Activated CD8-positive, alpha-beta memory T cell treated with anti-CD3 and anti-CD28 coated beads for 1 hour (primary cell): ENCODE measurements around the gene EGF.
"Not testable (repeated sequence)": the region's sequence is repeated elsewhere in the genome, so short reads cannot be mapped to it uniquely, and the experiment has no call there.

Experiments
- DNase-seq, 2 donors: peaks; one replicate each; pipeline ENCODE4 v3.0.0-alpha.2; 2020; ENCODE audit warnings: low read depth in 1 of 2; ENCODE audit errors: extremely low read depth in 1 of 2

EGF gene

DNA sequence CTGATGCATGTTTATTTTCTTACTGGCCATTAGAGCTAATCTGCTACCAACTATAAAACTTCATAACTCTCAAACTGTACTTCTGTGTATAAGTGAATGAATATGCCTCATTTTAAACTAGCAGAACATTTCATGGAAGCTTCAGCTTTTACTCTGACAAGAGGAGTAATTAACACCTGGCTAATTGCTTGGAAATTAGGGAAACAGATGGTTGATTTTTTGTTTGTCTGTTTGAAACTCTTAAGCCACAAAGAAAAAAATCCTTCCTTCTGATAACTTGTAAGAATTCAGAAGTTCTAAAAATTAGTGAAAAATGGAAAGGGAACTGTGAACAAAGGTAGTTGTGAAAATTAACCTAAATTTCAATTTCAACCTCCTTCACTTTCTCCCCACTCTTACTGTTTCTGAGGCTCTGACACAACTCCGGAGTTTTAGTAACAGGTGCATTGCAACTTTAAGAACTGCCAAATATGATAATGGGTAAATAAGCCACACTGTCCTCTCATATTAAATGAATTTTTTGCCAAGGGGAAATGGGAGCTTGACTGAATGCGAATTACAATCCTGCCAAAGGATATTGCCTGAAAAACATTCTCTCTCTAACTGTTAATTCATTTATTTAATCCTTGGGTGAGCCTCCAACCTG lies 1.0 kb downstream of the EGF start:
- no peak for DNase-seq

DNA sequence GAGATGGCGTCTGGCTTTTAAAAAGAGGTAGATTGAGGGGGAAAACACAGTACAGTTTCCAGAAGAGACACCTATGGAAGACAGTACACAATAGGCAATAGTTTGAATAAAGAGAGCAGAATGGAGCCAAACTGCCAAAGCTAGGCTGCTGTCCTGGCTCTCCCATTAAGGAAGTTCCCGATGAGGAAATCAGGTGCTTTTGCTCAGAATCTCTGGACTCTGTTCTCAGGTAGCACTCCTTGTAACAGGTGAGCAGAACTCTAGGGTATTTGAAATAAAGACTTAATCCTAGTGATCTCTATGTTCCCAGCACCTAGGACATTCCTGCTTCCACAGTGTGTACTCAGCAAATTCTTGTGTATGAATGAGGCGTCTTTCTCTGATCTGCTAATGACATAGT lies 1.6 kb downstream of the EGF start:
- DNase-seq = no peak

DNA sequence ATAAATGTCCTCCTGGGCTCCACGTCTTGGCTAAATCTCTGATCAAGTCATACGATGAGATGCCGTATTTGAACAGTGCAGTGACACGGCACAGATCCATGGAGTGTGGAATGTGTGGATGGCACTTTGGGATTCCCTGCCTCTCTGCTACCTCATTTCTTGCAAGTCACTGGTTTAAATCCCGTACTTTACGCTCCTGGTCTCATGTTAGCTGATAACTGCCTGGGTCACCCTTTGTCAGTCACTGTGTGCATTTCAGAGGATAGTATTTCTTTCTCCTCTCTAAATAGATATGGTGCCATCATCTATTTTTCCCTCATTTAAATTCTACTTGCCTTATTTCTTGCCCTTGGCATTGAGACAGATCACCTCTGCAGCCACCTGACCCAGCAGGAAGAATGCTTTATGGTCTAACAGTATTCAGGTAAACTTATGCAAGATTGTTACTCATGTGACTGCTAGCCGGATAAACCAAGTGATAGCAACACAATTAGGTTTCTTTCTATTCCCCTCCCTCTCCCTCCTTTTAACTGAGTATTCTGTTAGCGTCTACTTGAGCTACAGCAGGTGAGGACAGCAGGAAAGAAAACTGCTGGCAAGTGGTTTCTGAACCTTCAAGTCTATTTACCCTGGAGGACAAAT lies 2.8 kb downstream of the EGF start:
- DNase-seq = no peak

DNA sequence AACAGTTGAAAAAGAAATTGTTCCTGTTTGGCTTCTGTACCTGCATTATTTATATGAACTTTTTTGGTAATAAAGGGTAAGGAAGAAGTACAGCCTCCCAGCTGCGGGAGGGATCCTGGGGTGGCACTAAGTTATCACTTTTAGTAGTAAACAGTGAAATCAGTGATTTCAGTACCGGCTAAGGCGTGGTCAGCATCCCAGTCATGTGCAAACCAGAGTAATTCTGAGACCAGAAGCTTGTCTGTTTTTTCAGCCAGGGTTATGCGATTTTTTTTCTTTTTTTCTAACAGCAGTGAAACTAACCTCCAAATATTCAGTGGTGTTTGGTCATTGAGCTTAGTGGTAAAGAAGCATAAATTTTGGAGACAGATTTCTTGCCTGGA lies 3.3 kb downstream of the EGF start:
- DNase-seq = no peak

DNA sequence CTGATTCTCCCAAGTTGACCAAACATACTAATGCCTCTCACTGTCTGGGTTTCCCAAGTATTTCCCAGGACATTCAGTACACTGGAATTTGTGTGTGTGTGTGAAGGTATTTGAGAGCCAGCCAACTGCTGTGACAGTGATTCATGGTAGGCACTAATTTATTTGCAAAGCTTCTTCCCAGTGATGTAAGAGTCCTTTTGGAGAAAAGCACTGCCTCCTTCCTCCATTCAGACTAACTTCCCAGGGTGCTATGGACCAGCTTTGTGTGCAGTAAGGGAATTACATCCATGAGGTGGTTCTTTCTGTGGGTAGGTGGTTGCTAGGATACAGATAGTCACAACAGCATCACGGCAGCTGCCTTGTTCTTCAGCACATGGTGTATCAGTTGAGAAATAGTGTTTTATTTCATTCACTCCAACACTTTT lies 8.7 kb downstream of the EGF start:
- no peak for DNase-seq

DNA sequence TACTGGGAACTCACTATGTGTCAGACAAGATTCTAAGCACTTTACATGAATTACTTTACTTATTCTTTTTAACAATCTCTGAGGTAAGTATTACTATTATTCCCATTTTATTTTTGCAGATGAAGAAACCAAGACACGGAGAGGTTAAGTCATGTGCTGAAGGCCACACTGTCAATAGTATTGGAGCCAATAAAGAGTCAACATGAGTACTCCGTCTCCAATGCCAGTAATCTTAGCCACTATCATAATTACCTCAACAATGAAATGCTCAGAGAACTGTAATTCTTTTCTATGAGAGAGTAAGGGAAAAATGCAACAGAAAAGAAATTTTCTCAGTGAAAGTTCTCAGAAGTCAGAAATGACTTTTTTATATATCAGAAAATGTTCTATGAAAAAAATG lies 12.7 kb downstream of the EGF start:
- DNase-seq = no peak

DNA sequence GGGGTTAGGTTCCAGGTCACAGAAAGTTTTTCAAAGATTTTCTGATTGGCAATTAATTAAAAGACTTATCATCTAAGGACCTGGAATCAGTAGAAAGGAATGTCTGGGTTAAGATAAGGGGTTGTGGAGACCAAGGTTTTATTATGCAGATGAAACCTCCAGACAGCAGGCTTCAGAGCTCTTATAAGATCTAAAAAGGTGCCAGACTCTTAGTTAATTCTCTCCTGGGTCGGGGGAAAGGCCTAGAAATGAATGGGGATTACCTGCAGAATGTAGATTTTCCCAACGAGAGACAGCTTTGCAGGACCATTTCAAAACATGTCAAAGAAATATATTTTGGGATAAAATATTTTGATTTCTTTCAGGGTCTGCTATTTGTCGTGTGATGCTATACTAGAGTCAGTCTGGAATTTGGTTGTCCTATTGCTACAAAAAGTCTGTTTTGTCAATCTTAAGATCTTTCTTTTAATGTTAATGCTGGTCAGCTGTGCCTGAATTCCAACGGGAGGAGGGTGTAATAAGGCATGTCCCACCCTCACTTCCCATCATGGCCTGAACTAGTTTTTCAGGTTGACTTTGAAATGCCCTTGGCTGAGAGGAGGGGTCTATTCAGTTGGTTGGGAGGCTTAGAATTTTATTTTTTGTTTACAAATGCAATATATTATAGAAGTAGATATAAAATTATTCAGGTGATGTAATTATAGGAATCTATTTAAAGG lies 15.8 kb downstream of the EGF start:
- no peak for DNase-seq

DNA sequence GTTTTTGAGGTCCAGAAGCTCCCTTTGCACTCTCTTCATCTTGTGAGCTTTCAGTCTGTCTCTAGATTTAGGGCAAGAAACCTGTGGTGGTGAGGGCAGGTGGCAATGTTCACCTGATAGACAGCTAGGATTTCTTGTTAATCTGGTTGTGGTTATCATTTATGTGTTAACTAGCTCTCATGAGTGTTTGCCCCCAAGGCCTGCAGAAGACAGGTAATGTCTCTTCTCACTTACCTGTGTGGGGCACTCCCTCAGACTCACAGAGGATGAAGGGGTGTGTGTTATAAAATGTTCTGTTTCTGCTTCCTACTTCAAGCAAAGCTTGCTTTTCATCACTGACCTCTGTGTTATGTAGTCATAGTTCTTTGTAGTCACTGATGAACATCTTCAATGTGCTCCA lies 17.8 kb downstream of the EGF start:
- DNase-seq = no peak

DNA sequence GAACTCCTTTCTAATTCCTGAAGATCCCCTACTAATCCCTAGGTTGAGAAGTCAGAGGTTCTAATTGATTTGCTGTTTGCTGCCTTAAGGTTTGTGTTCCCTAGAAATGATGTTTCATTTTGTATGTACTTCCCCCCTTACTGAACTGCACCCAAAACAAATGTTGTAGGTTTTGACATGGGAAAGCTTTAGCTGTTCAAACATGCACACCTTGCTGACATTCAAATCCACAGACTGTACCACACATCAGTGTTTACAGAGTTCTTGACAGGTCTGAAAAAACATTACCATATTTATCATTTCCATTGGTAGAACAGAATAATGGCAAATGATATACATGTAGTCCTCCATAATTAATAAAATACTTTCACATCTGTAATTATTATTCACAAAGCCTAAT lies 18.2 kb downstream of the EGF start:
- no peak for DNase-seq

DNA sequence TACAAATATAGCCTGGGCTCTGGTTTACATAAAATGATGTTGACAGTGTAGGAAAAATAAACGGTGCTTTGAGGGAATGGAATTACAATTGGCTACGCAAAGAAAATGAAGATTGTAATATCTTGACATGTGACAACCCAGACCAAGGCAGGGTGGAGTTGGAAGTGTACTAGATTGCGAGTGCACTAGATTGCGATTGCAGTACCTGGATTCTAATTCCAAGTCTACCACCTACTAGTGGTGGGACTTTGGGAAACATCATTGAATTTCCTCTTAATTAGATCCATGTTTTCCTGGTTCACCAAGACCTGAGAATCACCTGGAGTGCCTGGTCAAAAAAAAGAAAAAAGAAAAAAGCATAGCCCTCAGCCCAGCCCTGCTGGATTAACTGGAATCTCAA lies 18.6 kb downstream of the EGF start:
- no peak for DNase-seq

DNA sequence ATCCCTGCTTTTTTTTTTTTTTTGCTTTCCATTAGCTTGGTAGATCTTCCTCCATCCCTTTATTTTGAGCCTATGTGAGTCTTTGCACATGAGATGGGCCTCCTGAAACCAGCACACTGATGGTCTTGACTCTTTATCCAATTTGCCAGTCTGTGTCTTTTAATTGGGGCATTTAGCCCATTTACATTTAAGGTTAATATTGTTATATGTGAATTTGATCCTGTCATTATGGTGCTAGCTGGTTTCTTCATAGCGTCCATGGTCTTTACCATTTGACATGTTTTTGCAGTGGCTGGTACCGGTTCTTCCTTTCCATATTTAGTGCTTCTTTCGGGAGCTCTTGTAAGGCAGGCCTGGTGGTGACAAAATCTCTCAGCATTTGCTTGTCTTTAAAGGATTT lies 24.7 kb downstream of the EGF start:
- not testable (repeated sequence) for DNase-seq

DNA sequence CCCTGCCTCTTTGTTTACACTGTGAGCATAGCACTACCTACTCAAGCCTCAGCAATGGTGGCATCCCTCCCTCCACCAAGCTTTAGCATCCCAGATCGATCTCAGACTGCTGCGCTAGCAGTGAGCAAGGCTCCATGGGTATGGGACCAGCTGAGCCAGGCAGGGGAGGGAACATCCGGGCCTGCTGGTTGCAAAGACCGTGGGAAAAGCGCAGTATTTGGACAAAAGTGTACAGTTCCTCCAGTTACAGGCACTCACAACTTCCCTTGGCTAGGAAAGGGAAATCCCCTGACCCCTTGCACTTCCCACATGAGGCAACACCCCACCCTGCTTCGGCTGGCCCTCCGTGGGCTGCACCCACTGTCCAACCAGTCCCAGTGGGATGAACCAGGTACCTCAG lies 26.5 kb downstream of the EGF start:
- no peak for DNase-seq

DNA sequence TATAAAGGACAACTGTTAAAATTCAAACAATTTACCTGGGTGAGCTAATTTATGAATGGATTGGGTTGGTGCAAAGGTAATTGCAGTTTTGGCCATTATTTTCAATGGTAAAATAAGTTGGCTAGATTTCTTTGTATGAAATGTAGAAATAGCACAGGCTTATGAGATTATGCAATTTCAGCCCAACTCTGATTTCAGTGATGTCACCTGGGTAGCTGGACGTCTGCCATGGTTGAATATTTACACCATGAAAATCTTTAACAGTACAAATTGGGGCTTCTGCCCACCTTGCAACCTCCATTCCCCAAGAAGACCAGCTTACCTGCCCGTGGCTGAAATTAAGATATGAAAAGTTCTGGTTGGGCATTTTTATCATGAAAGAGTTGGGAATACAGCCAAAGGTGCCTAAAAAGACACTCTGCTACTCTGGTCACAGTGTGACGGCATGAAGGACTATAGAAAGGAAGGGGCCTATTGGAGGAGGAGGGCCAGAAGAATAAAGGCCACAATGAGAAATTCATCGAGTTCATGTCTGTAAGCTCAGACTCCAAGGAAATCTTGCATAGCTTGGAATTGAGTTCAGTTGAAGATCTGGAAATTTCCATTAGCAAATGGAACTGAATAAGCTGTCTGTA lies 29.7 kb downstream of the EGF start:
- DNase-seq = no peak

DNA sequence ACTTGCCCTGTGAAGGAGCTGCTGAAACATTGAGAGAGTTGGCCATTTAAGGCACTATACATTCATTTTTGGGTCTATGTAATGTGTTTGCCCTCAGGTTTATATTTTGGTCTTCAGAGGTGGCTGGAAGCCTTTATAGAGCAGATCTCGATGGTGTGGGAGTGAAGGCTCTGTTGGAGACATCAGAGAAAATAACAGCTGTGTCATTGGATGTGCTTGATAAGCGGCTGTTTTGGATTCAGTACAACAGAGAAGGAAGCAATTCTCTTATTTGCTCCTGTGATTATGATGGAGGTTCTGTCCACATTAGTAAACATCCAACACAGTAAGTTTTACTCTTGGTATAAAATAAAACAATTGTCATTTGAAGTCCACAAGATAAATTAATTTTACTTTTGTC lies 31.1 kb downstream of the EGF start:
- DNase-seq = no peak

DNA sequence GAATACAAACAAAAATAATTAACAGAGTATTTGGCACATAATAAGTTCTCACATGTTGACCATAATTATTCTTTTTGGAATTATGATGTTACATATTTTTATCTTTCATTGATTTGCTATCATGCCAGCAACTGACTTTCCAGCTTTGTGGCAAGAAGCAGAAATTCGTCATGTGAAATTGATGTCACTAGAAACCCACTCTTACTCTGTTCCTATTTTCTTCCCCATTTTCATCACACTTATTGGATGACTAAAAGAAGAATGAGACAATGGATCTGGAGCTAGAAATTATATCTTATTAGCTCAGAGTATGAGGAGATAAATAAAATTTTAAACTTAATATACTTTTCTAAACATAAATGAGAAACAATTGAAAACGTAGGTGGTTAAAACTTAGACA lies 31.9 kb downstream of the EGF start:
- no peak for DNase-seq

DNA sequence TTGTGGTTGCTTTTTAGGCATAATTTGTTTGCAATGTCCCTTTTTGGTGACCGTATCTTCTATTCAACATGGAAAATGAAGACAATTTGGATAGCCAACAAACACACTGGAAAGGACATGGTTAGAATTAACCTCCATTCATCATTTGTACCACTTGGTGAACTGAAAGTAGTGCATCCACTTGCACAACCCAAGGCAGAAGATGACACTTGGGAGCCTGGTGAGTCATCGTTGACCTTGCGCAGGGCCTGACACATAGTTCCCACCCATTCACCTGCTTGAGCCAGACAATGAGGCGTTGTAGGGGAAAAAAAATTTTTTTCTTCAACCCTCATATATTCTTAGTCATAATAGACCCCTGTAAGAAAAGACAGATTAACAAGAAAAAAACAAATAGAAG lies 32.4 kb downstream of the EGF start:
- no peak for DNase-seq

DNA sequence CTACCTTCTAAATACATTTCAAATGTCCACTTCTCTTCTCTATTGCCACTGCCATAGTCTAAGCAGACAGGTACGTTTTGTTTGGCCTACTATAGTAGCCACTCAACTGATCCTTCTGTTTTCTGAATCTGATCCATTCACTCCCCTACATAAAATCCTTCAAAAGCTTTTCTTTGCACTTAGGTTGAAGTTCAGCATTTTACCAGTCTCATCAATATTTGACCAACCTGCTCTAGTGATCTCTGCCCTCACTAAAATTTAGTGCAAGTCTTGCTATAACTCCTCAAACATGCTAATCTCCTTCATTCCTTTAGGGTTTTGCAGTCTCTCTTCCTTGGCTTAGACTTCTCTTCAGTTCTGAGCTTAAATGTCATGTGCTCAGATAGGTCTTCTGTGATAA lies 33.4 kb downstream of the EGF start:
- no peak for DNase-seq

DNA sequence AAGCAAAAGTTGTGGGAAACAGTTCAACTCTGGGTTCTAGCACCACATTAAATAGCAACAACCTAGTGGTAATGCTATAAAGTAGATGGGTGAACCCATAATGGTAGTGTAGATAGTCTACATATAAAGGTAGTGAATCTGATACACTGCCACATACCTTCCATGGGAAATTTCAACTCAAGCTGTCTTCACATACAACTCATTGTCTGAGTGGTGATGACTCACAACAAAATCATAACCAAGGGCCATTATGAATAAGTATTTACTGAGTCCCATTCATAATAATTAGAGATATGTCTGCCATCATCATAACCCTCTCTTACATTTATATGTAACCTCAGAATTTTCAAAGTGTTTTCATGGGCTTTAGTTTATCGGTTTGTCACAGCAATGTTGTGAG lies 34.8 kb downstream of the EGF start:
- no peak for DNase-seq

DNA sequence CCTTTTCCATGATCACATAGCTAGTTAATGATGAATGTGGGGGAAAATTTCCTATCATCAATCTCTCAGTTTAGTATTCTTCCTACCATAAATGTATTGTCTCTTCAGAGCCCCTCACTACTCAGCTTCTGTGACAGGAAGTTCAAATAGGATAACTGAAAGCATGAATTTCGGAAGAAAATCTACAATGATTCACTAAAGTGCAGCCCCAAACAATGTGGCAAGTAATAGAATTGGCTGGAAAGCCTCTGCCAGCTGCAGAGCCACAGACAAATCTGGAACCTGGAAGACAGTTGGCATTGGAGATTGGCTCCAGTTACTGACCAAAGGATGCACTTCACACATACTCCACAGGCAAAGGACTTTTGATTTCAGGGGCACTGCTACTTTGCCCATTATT lies 35.2 kb downstream of the EGF start:
- no peak for DNase-seq

DNA sequence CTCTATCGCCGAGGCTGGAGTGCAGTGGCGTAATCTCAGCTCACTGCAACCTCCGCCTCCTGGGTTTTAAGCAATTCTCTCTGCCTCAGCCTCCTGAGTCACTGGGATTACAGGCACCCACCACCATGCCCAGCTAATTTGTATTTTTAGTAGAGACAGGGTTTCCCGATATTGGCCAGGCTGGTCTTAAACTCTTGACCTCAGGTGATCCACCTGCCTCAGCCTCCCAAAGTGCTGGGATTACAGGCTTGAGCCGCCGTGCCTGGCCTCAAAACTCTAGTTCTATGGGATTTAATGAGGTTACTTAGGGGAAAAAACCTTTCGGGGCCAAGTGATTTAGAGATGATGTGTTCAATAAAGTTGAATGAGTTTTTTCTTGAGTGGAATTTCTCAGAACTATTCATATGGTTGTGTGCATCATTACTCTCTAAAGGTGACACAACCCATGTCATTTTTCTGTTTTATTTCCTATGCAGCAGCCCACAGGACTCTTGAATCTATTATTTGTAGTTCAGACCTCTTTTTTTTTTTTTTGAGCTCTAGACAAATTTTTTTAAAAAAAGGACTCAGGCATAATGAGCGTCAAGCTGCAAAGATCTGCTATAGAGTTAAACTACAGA lies 36.5 kb downstream of the EGF start:
- DNase-seq = not testable (repeated sequence)

DNA sequence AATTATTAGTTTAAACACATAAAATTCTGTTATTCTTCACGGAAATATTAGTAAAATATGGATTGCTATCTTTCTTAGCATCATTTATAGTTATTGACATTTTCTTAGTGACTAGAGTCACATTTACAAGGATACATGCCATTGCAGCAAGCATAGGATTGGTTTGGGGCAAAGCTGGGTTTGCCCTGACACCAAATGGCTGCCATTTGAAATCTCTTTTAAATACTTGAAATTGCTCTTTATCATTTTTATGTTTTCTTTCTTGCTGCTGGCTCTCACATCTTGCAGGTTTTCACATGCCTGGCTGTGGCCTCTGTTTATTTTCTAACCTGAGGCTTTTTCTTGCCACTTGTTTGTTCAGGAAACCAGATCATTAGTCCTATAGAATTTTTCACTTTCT lies 39.9 kb downstream of the EGF start:
- no peak for DNase-seq

DNA sequence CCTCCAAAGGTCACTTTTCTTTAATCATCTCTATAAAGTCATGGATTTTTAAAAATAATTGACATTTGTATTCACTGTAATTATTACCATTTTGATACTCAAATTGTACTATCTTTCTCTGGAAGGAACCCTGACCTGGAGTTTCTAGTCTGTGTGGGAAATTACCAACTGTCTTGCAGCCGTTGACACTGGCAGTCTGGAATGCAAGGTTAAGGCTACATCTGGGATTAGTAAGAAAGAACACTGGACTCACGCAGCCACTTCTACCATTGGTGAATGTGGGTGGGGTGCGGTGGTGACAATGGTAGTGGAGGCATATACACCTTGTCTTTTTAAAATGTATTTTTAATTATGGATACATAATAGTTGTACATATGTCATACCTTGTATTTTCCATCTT lies 40.9 kb downstream of the EGF start:
- no peak for DNase-seq
